ENCODE data around the gene MFN2.

Gene MFN2

GRCh38 chr1:11989669-11990068 is 9.4 kb downstream of the MFN2 start:
- no peak overlapping the region for H3K27ac ChIP-seq
- TF ChIP-seq CTCF (conservative IDR thresholded peaks at IDR 0.05): no peak

DNA sequence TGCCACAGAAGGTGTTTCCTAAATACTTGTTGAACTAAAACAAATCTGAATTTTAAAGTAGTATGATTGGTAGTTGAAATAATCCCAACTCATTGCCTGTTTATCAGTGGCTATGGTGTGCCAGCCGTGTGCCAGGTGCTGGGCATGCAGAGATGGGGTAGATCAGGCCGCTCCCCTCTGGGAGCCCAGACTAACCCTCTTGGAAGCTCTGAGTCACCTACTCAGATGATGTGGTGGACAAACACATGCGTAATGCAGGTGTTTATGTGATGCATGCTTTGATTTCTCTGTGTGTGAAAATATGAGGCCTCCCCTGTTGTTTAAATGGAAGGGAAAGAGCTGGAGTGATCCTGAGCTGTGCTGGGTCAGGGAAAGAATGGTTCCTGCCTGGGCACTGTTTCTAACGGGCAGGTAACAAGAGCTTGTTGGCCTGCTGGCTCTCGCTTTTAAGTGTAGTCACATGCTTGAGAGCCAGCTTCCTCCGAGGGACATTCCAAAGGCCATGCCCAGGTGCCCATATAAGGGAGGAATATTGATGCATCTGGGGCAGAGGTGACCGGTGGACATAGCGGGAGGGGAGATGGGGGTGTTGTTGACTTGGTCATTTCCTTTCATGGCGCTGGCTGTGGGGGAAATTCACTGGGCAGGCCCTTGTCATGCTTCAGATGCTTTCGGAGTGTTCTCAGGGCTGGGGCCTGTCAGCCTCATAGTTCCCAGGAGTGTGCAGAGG is 10.2 kb downstream of the MFN2 start:
- no peak for TF ChIP-seq CTCF (conservative IDR thresholded peaks at IDR 0.05)
- H3K27ac ChIP-seq: no peak overlapping the region

DNA sequence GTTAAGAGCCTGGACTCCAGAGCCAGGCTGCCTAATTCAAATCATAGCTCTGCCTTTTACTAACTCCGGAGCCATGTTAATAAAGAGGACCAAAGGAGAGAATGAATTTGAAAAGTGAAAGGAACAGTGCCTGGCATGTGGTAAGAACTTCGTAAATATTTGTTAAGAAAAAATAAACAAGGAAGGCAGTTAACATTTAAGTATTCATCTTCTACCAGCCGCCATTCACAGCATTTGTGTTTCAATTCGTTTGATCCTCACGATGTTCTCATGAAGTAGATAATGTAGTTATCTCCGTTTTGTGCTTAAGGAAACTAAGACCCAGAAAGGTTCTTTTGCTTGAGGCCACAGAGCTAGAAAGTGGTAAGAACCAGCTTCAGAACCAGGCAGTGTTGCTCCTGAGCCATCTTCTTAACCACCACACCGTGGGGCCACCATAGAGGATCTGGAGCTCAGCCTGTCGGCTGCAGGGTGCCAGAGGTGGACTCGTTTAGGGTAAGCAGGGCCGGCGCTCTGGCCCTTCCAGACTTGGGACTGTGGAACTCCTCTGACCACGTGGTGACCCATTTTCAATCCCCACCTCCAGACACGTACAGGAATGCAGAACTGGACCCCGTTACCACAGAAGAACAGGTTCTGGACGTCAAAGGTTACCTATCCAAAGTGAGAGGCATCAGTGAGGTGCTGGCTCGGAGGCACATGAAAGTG is 11.9 kb downstream of the MFN2 start:
- no peak for TF ChIP-seq CTCF (conservative IDR thresholded peaks at IDR 0.05)
- H3K27ac ChIP-seq: peak overlapping the region; percentile 22; the same call in 1 of the 2 replicates

DNA sequence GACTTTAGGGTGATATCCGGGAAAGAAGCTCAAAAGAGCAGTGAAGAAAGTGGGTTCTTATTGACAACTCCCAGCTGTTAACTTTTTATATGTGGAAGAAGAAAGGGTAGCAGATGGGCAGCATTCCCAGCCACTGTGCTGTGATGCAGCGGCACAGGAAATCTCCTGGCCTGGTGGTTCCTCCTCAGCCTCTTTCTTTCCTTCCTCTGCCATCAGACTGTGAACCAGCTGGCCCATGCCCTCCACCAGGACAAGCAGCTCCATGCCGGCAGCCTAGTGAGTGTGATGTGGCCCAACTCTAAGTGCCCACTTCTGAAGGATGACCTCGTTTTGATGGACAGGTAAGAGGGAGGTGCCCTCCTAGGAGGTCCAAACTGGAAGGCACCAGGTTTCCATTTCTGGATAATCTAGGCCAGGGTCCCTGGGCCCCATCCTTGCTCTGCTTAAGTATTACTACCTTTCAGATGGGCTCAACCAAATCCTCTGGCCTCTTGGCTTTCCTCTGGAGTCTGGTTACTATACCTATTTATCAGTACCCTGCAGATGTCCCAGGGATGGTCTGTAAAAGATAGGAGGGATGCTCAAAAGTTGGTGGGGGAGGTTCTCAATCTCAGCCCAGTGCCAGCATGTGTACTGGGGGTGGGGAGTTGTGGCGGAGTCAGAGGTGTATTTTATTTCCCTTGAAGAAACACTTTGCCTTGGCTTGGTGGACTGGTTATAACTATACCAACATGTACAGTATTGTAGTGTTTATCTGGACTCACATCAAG is 17.0 kb downstream of the MFN2 start:
- TF ChIP-seq CTCF (conservative IDR thresholded peaks at IDR 0.05): no peak
- no peak overlapping the region for H3K27ac ChIP-seq

- H3K27ac ChIP-seq: no peak overlapping the region
- no peak for TF ChIP-seq CTCF (conservative IDR thresholded peaks at IDR 0.05)
Measured at GRCh38 chr1:11998636-11999035, 18.4 kb downstream of the MFN2 start.

GRCh38 chr1:11999236-11999635 is 19.0 kb downstream of the MFN2 start:
- no peak overlapping the region for H3K27ac ChIP-seq
- TF ChIP-seq CTCF (conservative IDR thresholded peaks at IDR 0.05): no peak

DNA sequence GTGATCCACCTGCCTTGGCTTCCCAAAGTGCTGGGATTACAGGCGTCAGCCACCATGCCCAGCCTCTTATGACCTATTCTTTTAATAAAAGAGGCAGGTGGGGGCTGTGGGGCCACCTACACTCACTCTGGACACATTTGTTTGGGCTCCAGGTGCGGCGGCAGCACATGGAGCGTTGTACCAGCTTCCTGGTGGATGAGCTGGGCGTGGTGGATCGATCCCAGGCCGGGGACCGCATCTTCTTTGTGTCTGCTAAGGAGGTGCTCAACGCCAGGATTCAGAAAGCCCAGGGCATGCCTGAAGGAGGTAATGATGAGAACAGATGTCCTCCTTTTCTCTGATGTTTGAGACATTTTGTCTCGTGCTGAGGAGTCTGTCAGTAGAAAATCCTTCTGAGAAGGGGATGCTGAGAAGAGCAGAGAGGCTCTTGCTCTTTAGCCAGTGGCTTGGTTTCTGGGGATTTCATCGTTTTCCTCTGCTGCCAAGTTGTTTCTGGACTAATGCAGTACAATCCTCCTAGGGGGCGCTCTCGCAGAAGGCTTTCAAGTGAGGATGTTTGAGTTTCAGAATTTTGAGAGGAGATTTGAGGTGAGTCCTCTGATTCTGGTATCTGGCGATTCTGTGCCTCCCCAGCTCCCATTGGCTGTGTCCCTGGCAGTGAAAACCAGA is 21.1 kb downstream of the MFN2 start:
- H3K27ac ChIP-seq: no peak overlapping the region
- TF ChIP-seq CTCF (conservative IDR thresholded peaks at IDR 0.05): peak; percentile 68

Data from VCaP (cell line).